DOHH2 (cell line): ENCODE data around the gene COPZ1.

Source experiments
- CTCF ChIP-seq: fragments of 200-600 bp; sonication (generic); IDR thresholded peaks from one replicate; pipeline ENCODE4 v1.5.1; 2014; ENCODE audit warnings: antibody characterized with exemption, mild to moderate bottlenecking, low read depth, low read length; ENCODE audit not compliant: poor library complexity, severe bottlenecking
- EZH2phosphoT487 ChIP-seq: fragments of 200-600 bp; sonication (generic); IDR thresholded peaks from 2 replicates; pipeline ENCODE4 v1.6.1; 2017; ENCODE audit warnings: borderline replicate concordance, mild to moderate bottlenecking, antibody characterized with exemption, low read length, moderate library complexity, mixed read lengths

GRCh38 chr12:54352891-54353874 is 28.3 kb downstream of the COPZ1 start:
- TF ChIP-seq CTCF (no peak), EZH2phosphoT487 (no peak)
